Mesenchymal stem cell (in vitro differentiated cells and primary cell): ENCODE measurements around the gene IL37.

Experiments used
- DNase-seq: peaks from one replicate; pipeline ENCODE4 v3.0.0-alpha.2; 2013
- H2AFZ ChIP-seq: one replicate; pipeline ENCODE4 v1.6.1; 2013; ENCODE audit warnings: low read depth, mild to moderate bottlenecking, control low read depth, inconsistent platforms, low read length, moderate library complexity
- H2AK5ac ChIP-seq: 2 replicates; pipeline ENCODE4 v1.6.1; 2013; ENCODE audit warnings: low read length, moderate library complexity, mild to moderate bottlenecking, inconsistent platforms; ENCODE audit not compliant: severe bottlenecking
- H2BK120ac ChIP-seq: one replicate; pipeline ENCODE4 v1.6.1; 2013; ENCODE audit warnings: low read depth, mild to moderate bottlenecking, inconsistent platforms, low read length, moderate library complexity
- H2BK12ac ChIP-seq, 2 experiments: one replicate each; pipeline ENCODE4 v1.6.1; 2013; ENCODE audit warnings: inconsistent platforms in 2 of 2, low read length in 2 of 2, mild to moderate bottlenecking in 2 of 2, moderate library complexity in 2 of 2, control low read depth in 1 of 2
- H2BK15ac ChIP-seq: one replicate; pipeline ENCODE4 v1.6.1; 2013; ENCODE audit warnings: mild to moderate bottlenecking, low read depth, inconsistent platforms; ENCODE audit not compliant: poor library complexity, severe bottlenecking
- H2BK5ac ChIP-seq: 2 replicates; pipeline ENCODE4 v1.6.1; 2013; ENCODE audit warnings: low read depth, mild to moderate bottlenecking, low read length, control low read depth, inconsistent platforms; ENCODE audit not compliant: poor library complexity, severe bottlenecking
- H3K14ac ChIP-seq, 2 experiments: one replicate each; pipeline ENCODE4 v1.6.1; 2013; ENCODE audit warnings: inconsistent platforms in 2 of 2, low read length in 2 of 2, control low read depth in 1 of 2, mild to moderate bottlenecking in 1 of 2, moderate library complexity in 1 of 2
- H3K18ac ChIP-seq, 2 experiments: one replicate each; pipeline ENCODE4 v1.6.1; 2013; ENCODE audit warnings: inconsistent platforms in 2 of 2, low read length in 2 of 2, control low read depth in 1 of 2, low read depth in 1 of 2, mild to moderate bottlenecking in 1 of 2
- H3K23ac ChIP-seq, 2 experiments: one replicate each; pipeline ENCODE4 v1.6.1; 2013; ENCODE audit warnings: inconsistent platforms in 2 of 2, low read length in 2 of 2, mild to moderate bottlenecking in 2 of 2, moderate library complexity in 2 of 2, control low read depth in 1 of 2
- H3K27ac ChIP-seq: 2 replicates; pipeline ENCODE4 v1.5.1; 2013; ENCODE audit warnings: mild to moderate bottlenecking, moderate library complexity, low read length, control low read depth, inconsistent platforms; ENCODE audit not compliant: poor library complexity, severe bottlenecking
- H3K27me3 ChIP-seq, 2 experiments: 2 replicates each; pipeline versions ENCODE4 v1.6.1 to v1.7.0; 2013; ENCODE audit warnings: low read length in 2 of 2, mild to moderate bottlenecking in 2 of 2, moderate library complexity in 2 of 2, control low read depth in 1 of 2, inconsistent platforms in 1 of 2; ENCODE audit not compliant: control insufficient read depth in 1 of 2, insufficient read depth in 1 of 2
- H3K36me3 ChIP-seq, 2 experiments: 2 replicates each; pipeline versions ENCODE4 v1.6.1 to v1.7.0; 2013; ENCODE audit warnings: low read length in 2 of 2, control low read depth in 1 of 2, inconsistent platforms in 1 of 2, low read depth in 1 of 2, mild to moderate bottlenecking in 1 of 2; ENCODE audit not compliant: insufficient read depth in 2 of 2, control insufficient read depth in 1 of 2
- H3K4ac ChIP-seq, 2 experiments: one replicate each; pipeline ENCODE4 v1.6.1; 2013; ENCODE audit warnings: inconsistent platforms in 2 of 2, low read length in 2 of 2, mild to moderate bottlenecking in 2 of 2, moderate library complexity in 2 of 2, control low read depth in 1 of 2, low read depth in 1 of 2
- H3K4me1 ChIP-seq: 2 replicates; pipeline ENCODE4 v1.6.1; 2013; ENCODE audit warnings: low read depth, low read length, control low read depth; ENCODE audit not compliant: control insufficient read depth, insufficient read depth
- H3K4me2 ChIP-seq: 2 replicates; pipeline ENCODE4 v1.6.1; 2013; ENCODE audit warnings: low read length, mild to moderate bottlenecking, inconsistent platforms; ENCODE audit not compliant: poor library complexity, severe bottlenecking
- H3K4me3 ChIP-seq, 2 experiments: 2 replicates each; pipeline versions ENCODE4 v1.5.1 to v1.7.0; 2013; ENCODE audit warnings: low read length in 2 of 2, mild to moderate bottlenecking in 2 of 2, control low read depth in 1 of 2, low read depth in 1 of 2; ENCODE audit not compliant: insufficient read depth in 1 of 2
- H3K79me1 ChIP-seq: replicated peaks from 2 replicates; pipeline ENCODE4 v1.6.1; 2013; ENCODE audit warnings: mild to moderate bottlenecking, control low read depth, low read length, inconsistent platforms; ENCODE audit not compliant: poor library complexity, severe bottlenecking
- H3K9ac ChIP-seq: 2 replicates; pipeline ENCODE4 v1.7.0; 2013; ENCODE audit warnings: mild to moderate bottlenecking, low read length, moderate library complexity
- H3K9me3 ChIP-seq: 2 replicates; pipeline ENCODE4 v1.7.0; 2013; ENCODE audit warnings: mild to moderate bottlenecking, low read length; ENCODE audit not compliant: control insufficient read depth
- H4K8ac ChIP-seq: one replicate; pipeline ENCODE4 v1.6.1; 2013; ENCODE audit warnings: inconsistent platforms, mild to moderate bottlenecking, low read length, moderate library complexity
- H4K91ac ChIP-seq: one replicate; pipeline ENCODE4 v1.6.1; 2013; ENCODE audit warnings: mild to moderate bottlenecking, low read length, inconsistent platforms
- WGBS: methylation state at CpG from one replicate; pipeline ENCODE4 v1.1.7; 2013; ENCODE audit warnings: mixed read lengths; 5-methylcytosine and 5-hydroxymethylcytosine counted together

Gene IL37

DNA sequence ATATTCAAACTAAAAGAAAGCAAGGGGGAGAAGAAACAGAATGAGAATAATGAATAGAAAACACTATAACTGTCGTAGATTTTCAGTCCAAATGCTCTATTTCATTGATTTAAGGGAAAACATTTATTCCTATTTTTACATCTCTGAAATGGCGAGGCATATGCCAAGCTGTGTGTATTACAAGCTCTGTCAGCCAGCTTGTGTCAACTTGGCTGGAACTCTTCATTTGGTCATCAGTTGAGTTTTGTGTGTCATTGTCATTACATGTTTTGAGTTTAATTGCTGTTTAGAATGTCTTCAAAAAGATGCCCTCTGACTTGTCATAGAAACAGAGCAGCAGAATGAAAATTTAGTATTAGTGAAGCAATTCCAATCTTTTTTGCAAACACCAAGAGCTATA, 8.1 kb upstream of the IL37 start:
- Histone ChIP-seq H2BK12ac (no peak overlapping the region), H3K18ac (no peak overlapping the region), H3K23ac (no peak overlapping the region), H3K4ac (no peak overlapping the region), H2BK15ac (no peak overlapping the region), H3K27me3 (peaks cover 0 to 14% of the 10 kb centered on the region in 2 experiments), H3K9me3 (no peaks in the 10 kb centered on the region), H3K36me3 (no peaks in the 10 kb centered on the region), H3K79me1 (no peaks in the 10 kb centered on the region), H3K27ac (no peak overlapping the region), H2AFZ (no peak overlapping the region), H3K4me1 (no peaks in the 10 kb centered on the region), H3K14ac (no peak overlapping the region), H4K91ac (no peak overlapping the region), H2BK120ac (no peak overlapping the region), H3K4me2 (no peak overlapping the region), H3K4me3 (no peak overlapping the region), H2AK5ac (no peak overlapping the region), H2BK5ac (no peak overlapping the region), H3K9ac (no peak overlapping the region), H4K8ac (no peak overlapping the region)
- WGBS, result 90% methylated on average over 2 of the region's 2 CpGs
- no peak for DNase-seq

DNA sequence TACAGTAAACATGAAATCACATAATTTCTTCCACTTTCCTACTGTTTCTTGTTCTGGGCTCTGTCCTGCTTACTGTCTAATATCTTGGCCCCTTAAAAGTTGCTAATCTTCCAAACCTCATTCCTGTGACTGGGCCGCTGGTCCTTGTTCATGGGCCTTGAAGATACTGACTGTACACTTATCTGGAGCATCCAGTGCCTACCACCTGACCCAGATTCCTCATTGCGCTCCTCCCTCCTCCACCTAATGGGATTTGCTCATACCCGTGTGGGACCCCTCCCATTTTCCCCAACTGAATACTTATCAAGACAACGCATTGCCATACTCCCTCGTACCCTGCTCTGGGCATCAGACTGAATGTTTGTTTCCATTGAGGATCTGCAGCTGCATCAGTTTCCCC, 6.1 kb upstream of the IL37 start:
- H3K4me3 ChIP-seq, result no peak overlapping the region
- H3K9me3 ChIP-seq, result no peaks in the 10 kb centered on the region
- H2BK5ac ChIP-seq, result no peak overlapping the region
- no peak overlapping the region for H2BK12ac ChIP-seq
- H2AFZ ChIP-seq, result no peak overlapping the region
- H3K23ac ChIP-seq, result no peak overlapping the region
- H3K36me3 ChIP-seq, result no peaks in the 10 kb centered on the region
- no peak overlapping the region for H2BK15ac ChIP-seq
- H3K4me1 ChIP-seq, result no peaks in the 10 kb centered on the region
- no peak overlapping the region for H3K18ac ChIP-seq
- no peak overlapping the region for H4K8ac ChIP-seq
- H3K27ac ChIP-seq, result no peak overlapping the region
- WGBS, result 86% methylated on average over 5 of the region's 5 CpGs
- no peak overlapping the region for H3K4ac ChIP-seq
- no peak for DNase-seq
- H3K14ac ChIP-seq, result no peak overlapping the region
- H4K91ac ChIP-seq, result no peak overlapping the region
- H3K79me1 ChIP-seq, result no peaks in the 10 kb centered on the region
- no peak overlapping the region for H2AK5ac ChIP-seq
- H3K4me2 ChIP-seq, result no peak overlapping the region
- H3K27me3 ChIP-seq, result peaks cover 0 to 15% of the 10 kb centered on the region in 2 experiments
- no peak overlapping the region for H2BK120ac ChIP-seq
- H3K9ac ChIP-seq, result no peak overlapping the region

- no peaks in the 10 kb centered on the region for H3K36me3 ChIP-seq
- H3K18ac ChIP-seq, result no peak overlapping the region
- no peak overlapping the region for H4K8ac ChIP-seq
- no peak overlapping the region for H3K9ac ChIP-seq
- H4K91ac ChIP-seq, result no peak overlapping the region
- no peak for DNase-seq
- no peak overlapping the region for H3K14ac ChIP-seq
- H2AK5ac ChIP-seq, result no peak overlapping the region
- no peak overlapping the region for H2AFZ ChIP-seq
- no peak overlapping the region for H3K23ac ChIP-seq
- H3K4me2 ChIP-seq, result no peak overlapping the region
- H3K4me1 ChIP-seq, result no peaks in the 10 kb centered on the region
- H3K4ac ChIP-seq, result no peak overlapping the region
- H3K27ac ChIP-seq, result no peak overlapping the region
- H2BK120ac ChIP-seq, result no peak overlapping the region
- H3K27me3 ChIP-seq, result peaks cover 13 to 29% of the 10 kb centered on the region in 2 experiments
- H3K79me1 ChIP-seq, result no peaks in the 10 kb centered on the region
- no peak overlapping the region for H2BK15ac ChIP-seq
- H3K9me3 ChIP-seq, result no peaks in the 10 kb centered on the region
- no peak overlapping the region for H3K4me3 ChIP-seq
- no peak overlapping the region for H2BK12ac ChIP-seq
- WGBS, result 67% methylated on average over 2 of the region's 2 CpGs
- H2BK5ac ChIP-seq, result no peak overlapping the region
These were observed 4.7 kb upstream of the IL37 start for GRCh38 chr2:112906276-112906675.

DNA sequence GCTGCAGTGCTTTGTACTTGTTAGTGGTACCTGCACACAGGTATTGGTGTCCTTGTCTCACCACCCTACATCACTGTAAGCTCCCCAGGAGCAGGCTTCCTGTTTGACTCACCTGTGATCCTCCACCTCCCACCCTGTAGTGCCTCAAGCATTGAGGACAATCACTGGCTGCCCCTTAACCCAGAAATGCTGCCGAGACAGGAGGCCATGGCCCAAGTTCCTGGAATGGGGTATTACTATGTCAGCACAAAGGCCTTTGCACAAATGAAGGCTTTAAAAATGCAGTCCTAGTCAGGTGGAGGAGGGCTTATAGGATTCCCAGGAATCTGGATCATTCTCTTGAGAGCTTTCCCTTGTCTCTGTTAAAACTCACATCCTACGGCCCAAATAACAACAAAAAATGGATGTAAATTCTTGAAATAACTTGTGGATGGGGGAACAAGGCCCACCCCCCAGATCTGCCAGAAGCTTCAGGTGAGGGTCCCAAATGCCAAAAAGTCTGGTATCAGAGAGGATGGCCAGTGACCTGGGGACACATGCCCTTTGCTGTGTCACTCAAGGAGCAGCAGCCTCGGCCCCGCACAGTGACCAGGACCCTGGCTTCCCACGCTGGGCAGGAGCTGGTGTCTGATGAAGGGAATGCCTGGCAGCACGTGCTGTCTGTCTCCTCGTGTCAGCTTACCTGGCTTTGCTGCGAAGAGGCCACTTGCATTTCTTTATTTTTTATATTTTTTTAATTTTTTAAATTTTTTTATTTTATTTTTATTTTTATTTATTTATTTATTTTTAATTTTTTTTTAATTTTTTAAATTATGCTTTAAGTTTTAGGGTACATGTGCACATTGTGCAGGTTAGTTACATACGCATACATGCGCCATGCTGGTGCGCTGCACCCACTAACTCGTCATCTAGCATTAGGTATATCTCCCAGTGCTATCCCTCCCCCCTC, 3.7 kb upstream of the IL37 start:
- Histone ChIP-seq H3K23ac (no peak overlapping the region), H3K36me3 (no peaks in the 10 kb centered on the region), H2BK15ac (no peak overlapping the region), H3K4me3 (no peak overlapping the region), H2BK120ac (no peak overlapping the region), H2BK5ac (no peak overlapping the region), H4K91ac (no peak overlapping the region), H3K4me2 (no peak overlapping the region), H3K14ac (no peak overlapping the region), H2AK5ac (no peak overlapping the region), H3K27ac (no peak overlapping the region), H3K4ac (no peak overlapping the region), H2AFZ (no peak overlapping the region), H3K9me3 (no peaks in the 10 kb centered on the region), H3K18ac (no peak overlapping the region), H3K27me3 (peaks cover 20 to 37% of the 10 kb centered on the region in 2 experiments), H3K79me1 (no peaks in the 10 kb centered on the region), H2BK12ac (no peak overlapping the region), H3K4me1 (no peaks in the 10 kb centered on the region), H4K8ac (no peak overlapping the region), H3K9ac (no peak overlapping the region)
- no peak for DNase-seq
- WGBS, result 89% methylated on average over 10 of the region's 12 CpGs
